Measurements from ENCODE around the gene NECAB2.

DNA sequence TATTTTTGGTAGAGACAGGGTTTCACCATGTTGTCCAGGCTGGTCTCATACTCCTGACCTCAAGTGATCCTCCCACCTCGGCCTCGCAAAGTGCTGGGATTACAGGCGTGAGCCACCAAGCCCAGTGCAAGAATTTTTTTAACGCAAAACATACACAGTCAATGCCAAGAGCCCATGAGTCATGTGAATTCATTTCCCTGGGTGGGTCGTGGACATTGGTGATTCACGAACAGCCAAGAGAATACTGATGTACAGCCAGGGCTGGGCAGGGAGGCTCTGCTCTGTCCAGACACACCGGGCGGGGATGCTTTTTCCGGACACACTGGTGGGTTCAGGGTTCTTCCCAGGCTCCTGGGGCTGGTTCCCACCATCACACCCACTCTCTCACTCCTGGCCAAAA is 56.8 kb downstream of the NECAB2 start:
- TF ChIP-seq, protein P1, sequence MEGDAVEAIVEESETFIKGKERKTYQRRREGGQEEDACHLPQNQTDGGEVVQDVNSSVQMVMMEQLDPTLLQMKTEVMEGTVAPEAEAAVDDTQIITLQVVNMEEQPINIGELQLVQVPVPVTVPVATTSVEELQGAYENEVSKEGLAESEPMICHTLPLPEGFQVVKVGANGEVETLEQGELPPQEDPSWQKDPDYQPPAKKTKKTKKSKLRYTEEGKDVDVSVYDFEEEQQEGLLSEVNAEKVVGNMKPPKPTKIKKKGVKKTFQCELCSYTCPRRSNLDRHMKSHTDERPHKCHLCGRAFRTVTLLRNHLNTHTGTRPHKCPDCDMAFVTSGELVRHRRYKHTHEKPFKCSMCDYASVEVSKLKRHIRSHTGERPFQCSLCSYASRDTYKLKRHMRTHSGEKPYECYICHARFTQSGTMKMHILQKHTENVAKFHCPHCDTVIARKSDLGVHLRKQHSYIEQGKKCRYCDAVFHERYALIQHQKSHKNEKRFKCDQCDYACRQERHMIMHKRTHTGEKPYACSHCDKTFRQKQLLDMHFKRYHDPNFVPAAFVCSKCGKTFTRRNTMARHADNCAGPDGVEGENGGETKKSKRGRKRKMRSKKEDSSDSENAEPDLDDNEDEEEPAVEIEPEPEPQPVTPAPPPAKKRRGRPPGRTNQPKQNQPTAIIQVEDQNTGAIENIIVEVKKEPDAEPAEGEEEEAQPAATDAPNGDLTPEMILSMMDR (conservative IDR thresholded peaks at IDR 0.05; ENCODE audit: low read length), result no peak
- TF ChIP-seq EZH2phosphoT487 (IDR thresholded peaks at IDR 0.05; ENCODE audit: borderline replicate concordance), result no peak
